Caco-2 (cell line): ENCODE measurements around the gene LIPA. TPM values are rescaled to one million over a fixed set of nuclear protein-coding genes. Genes with fewer than 3 reads are reported as not detected.

Experiments
- BruUV-seq: library from RNA; stranded (reverse); fragments of 400-500 nt; replicated peaks from 2 replicates; lab custom pipeline; 2021; lab: Mats Ljungman, UMichigan
- CTCF ChIA-PET: fragments of 300-600 bp; sonication (Branson Sonifier 250); formaldehyde crosslinking; loops from one replicate; lab custom pipeline; 2022; ENCODE audit warnings: antibody characterized with exemption; lab: Charles Lee
- POLR2A ChIA-PET: fragments of 300-600 bp; sonication (Branson Sonifier 250); formaldehyde crosslinking; loops from one replicate; lab custom pipeline; 2022; ENCODE audit warnings: antibody characterized with exemption; lab: Charles Lee
- DNase-seq, 2 experiments: peaks; one replicate each; pipeline versions ENCODE4 v3.0.0 to v3.0.0-alpha.2; 2020 to 2022
- H3K27me3 ChIP-seq: replicated peaks from 2 replicates; pipeline ENCODE4 v1.6.0; 2011; ENCODE audit warnings: low read length; ENCODE audit not compliant: control insufficient read depth, insufficient read depth
- H3K36me3 ChIP-seq: 2 replicates; pipeline ENCODE4 v1.5.1; 2011; ENCODE audit warnings: low read length; ENCODE audit not compliant: control insufficient read depth, insufficient read depth
- H3K4me1 ChIP-seq: fragments of 250-450 bp; sonication (Bioruptor Pico); 2 replicates; pipeline ENCODE4 v1.5.1; 2020; ENCODE audit warnings: mild to moderate bottlenecking
- H3K4me3 ChIP-seq: 2 replicates; pipeline ENCODE4 v1.5.1; 2011; ENCODE audit warnings: low read depth, mild to moderate bottlenecking, control low read depth, low read length
- H3K9me3 ChIP-seq: fragments of 250-450 bp; sonication (Bioruptor Pico); 2 replicates; pipeline ENCODE4 v1.5.1; 2020; ENCODE audit warnings: mild to moderate bottlenecking, moderate library complexity
- H3K27ac Mint-ChIP-seq: one replicate; pipeline ENCODE4 v1.8.0; 2022; ENCODE audit warnings: mixed read lengths; ENCODE audit not compliant: unreplicated experiment
- H3K27me3 Mint-ChIP-seq: one replicate; pipeline ENCODE4 v1.8.0; 2022; ENCODE audit warnings: mixed read lengths; ENCODE audit not compliant: insufficient read depth, unreplicated experiment
- H3K36me3 Mint-ChIP-seq: one replicate; pipeline ENCODE4 v1.8.0; 2022; ENCODE audit warnings: mild to moderate bottlenecking, mixed read lengths; ENCODE audit not compliant: insufficient read depth, unreplicated experiment
- H3K4me1 Mint-ChIP-seq: one replicate; pipeline ENCODE4 v1.8.0; 2022; ENCODE audit warnings: low read depth, mixed read lengths; ENCODE audit not compliant: unreplicated experiment
- H3K4me3 Mint-ChIP-seq: one replicate; pipeline ENCODE4 v1.8.0; 2022; ENCODE audit warnings: mild to moderate bottlenecking, moderate library complexity, mixed read lengths; ENCODE audit not compliant: unreplicated experiment
- H3K9me3 Mint-ChIP-seq: one replicate; pipeline ENCODE4 v1.8.0; 2022; ENCODE audit warnings: mixed read lengths; ENCODE audit not compliant: unreplicated experiment
- intact Hi-C: fragments of 100-400 bp; cut with micrococcal nuclease; formaldehyde crosslinking; loops from one replicate; pipeline ENCODE4 v1.10.0; 2022; ENCODE audit not compliant: unreplicated experiment
- total RNA-seq: library from RNA; stranded (reverse); gene quantifications from 2 replicates; pipeline ENCODE4 v1.2.3, GENCODE V29; 2022
- TF ChIP-seq, protein P1 (sequence below), 2 experiments: fragments of 200-600 bp in 1 of 2; IDR thresholded peaks; 1 replicate in 1 of 2; 2 replicates in 1 of 2; pipeline versions ENCODE4 v1.5.1 to v1.8.0; 2011 to 2022; ENCODE audit warnings: antibody characterized with exemption in 1 of 2, control low read depth in 1 of 2, inconsistent platforms in 1 of 2, low read depth in 1 of 2, low read length in 1 of 2, mild to moderate bottlenecking in 1 of 2, moderate library complexity in 1 of 2; ENCODE audit not compliant: insufficient read depth in 1 of 2, severe bottlenecking in 1 of 2, unreplicated experiment in 1 of 2

Gene LIPA
- total RNA-seq, 1 experiment from 2014 or later: 18.8 TPM

DNA sequence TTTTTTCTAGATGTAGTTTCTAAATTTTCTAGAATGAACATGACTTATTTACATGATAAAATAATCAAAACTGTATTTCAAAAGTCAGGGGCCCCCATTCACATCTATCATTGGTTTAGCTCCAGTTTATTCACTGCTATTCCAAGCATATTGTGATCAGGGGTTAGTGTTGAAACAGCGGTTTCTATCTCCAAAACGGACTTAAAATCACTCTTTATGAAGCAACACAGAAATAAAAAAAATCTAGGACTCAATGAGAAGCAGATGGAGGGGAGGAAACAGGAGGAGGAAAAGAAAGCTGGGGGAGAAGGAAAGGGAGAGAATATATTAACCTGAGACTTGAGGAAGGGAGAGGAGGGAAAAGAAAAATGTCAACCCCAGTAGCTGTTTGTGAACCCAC, 29.7 kb downstream of the LIPA start:
- BruUV-seq: no TSS peak
- H3K4me3 ChIP-seq: no peak overlapping the region
- H3K9me3 Mint-ChIP-seq: no peaks in the 10 kb centered on the region
- TF ChIP-seq, protein P1, sequence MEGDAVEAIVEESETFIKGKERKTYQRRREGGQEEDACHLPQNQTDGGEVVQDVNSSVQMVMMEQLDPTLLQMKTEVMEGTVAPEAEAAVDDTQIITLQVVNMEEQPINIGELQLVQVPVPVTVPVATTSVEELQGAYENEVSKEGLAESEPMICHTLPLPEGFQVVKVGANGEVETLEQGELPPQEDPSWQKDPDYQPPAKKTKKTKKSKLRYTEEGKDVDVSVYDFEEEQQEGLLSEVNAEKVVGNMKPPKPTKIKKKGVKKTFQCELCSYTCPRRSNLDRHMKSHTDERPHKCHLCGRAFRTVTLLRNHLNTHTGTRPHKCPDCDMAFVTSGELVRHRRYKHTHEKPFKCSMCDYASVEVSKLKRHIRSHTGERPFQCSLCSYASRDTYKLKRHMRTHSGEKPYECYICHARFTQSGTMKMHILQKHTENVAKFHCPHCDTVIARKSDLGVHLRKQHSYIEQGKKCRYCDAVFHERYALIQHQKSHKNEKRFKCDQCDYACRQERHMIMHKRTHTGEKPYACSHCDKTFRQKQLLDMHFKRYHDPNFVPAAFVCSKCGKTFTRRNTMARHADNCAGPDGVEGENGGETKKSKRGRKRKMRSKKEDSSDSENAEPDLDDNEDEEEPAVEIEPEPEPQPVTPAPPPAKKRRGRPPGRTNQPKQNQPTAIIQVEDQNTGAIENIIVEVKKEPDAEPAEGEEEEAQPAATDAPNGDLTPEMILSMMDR (IDR thresholded peaks at IDR 0.05; ENCODE audit: insufficient read depth in 1 of 2, low read depth in 1 of 2, low read length in 1 of 2, severe bottlenecking in 1 of 2, unreplicated experiment in 1 of 2): no peak
- DNase-seq: no peak
- ChIA-PET POLR2A (no interaction called here), CTCF (no interaction called here)
- H3K27me3 Mint-ChIP-seq: no peaks in the 10 kb centered on the region
- intact Hi-C loops: no loop called here
- 0 out of 2 replicates have a peak, but pooled peaks cover 4% of the 10 kb centered on the region for H3K4me1 ChIP-seq
- no peaks in the 10 kb centered on the region for H3K36me3 Mint-ChIP-seq
- H3K27ac Mint-ChIP-seq: no peak overlapping the region
- no peaks in the 10 kb centered on the region for H3K9me3 ChIP-seq
- H3K27me3 ChIP-seq: no peaks in the 10 kb centered on the region
- H3K4me1 Mint-ChIP-seq: no peaks in the 10 kb centered on the region
- H3K36me3 ChIP-seq: no peaks in the 10 kb centered on the region
- no peak overlapping the region for H3K4me3 Mint-ChIP-seq

DNA sequence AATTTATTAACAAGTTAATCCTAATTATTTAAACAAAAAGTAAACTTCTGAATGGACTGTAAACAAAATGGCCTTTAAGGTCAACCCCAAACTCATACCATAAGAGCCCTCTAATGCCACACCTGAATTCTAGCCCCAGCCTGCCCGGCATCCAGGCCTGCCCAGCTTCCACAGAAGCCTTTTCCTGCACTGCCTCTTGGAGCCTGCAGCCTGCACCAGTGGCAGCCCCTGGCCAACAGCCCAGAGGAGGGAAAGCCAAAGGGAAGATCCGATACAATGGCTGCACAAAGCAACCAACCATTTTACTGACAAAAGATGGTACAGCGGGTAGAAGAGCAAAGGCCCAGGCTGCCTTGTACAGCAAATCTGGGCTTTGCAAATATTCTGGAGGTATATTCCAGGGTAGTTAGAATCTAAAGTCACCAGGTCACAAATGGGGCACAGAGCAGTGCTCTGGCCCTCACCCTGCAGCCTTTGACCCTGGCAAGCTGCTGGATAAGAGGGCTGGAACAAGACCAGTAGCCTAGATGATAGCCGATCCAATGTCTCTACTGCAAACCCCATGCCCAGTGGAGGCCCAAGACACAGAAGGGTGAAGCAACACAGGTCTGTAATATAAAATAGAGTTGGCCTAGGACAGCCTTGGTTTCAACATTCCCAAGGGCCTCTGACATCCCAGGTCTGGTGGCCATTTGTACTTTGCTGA, 31.9 kb downstream of the LIPA start:
- H3K4me3 Mint-ChIP-seq: no peak overlapping the region
- no peaks in the 10 kb centered on the region for H3K9me3 Mint-ChIP-seq
- no TSS peak for BruUV-seq
- CTCF ChIA-PET: interaction anchor here (0.6 kb wide), 1 partner anchor 161 kb away, joined by 3 read pairs; no protein-coding TSS in a partner anchor
- Histone ChIP-seq H3K9me3 (no peaks in the 10 kb centered on the region), H3K4me1 (0 out of 2 replicates have a peak, but pooled peaks cover 4% of the 10 kb centered on the region), H3K4me3 (no peak overlapping the region), H3K36me3 (no peaks in the 10 kb centered on the region), H3K27me3 (no peaks in the 10 kb centered on the region)
- no peak overlapping the region for H3K27ac Mint-ChIP-seq
- intact Hi-C loops: no loop called here
- H3K36me3 Mint-ChIP-seq: no peaks in the 10 kb centered on the region
- no peaks in the 10 kb centered on the region for H3K27me3 Mint-ChIP-seq
- DNase-seq: no peak
- TF ChIP-seq, protein P1 (IDR thresholded peaks at IDR 0.05; ENCODE audit: insufficient read depth in 1 of 2, low read depth in 1 of 2, low read length in 1 of 2, severe bottlenecking in 1 of 2, unreplicated experiment in 1 of 2): no peak
- POLR2A ChIA-PET: no interaction called here
- H3K4me1 Mint-ChIP-seq: no peaks in the 10 kb centered on the region

DNA sequence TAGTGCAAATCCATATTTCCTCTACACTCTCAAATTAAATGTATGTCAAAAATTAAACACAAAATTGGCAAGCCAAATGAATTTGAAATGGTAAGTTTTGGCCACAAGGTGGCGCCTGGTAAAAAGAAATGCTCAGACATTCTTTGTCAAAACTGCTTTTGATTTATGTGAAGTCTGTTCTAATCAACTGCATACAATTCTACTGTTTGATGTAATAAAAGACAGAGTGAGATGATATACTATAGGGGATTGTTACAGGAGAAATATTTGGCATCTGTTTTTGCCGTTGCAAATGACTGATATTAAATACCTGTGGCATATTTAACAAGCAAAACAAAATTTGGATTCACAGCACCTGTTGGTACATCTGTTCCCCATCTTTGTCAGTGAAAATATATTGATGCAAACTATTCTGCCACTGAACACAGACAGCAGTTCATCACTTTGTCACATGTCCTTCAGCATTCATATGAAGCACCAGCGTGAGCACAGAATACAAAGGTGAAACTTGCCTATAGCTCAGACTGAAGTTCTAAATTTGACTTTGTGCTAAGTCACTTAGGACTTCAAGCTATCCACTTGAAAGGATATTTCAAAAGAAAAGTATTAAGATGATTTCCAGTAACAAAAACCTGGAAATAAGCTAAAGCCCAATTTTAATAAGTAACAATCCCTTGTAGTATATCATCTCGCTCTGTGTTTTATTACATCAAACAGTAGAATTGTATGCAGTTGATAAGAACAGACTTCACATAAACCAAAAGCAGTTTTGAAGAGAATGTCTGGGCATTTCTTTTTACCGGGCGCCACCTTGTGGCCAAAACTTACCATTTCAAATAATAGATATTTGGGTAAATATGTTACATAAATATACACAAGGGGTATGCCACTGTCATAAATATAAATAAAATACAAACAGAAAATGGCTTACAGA, 34.3 kb downstream of the LIPA start:
- H3K36me3 Mint-ChIP-seq: no peaks in the 10 kb centered on the region
- no peaks in the 10 kb centered on the region for H3K9me3 Mint-ChIP-seq
- POLR2A ChIA-PET: no interaction called here
- no peaks in the 10 kb centered on the region for H3K27me3 ChIP-seq
- no peak overlapping the region for H3K4me3 ChIP-seq
- H3K27me3 Mint-ChIP-seq: no peaks in the 10 kb centered on the region
- no peaks in the 10 kb centered on the region for H3K9me3 ChIP-seq
- no TSS peak for BruUV-seq
- no peak overlapping the region for H3K27ac Mint-ChIP-seq
- intact Hi-C loops: loop anchor here (1.0 kb wide), 4 partner anchors 172 to 347 kb away; no protein-coding TSS in a partner anchor
- H3K4me3 Mint-ChIP-seq: no peak overlapping the region
- TF ChIP-seq, protein P1 (IDR thresholded peaks at IDR 0.05; ENCODE audit: insufficient read depth in 1 of 2, low read depth in 1 of 2, low read length in 1 of 2, severe bottlenecking in 1 of 2, unreplicated experiment in 1 of 2): peak; percentile 63 to 64
- CTCF ChIA-PET: interaction anchor here (0.6 to 1.4 kb wide), 2 partner anchors 35 to 1446 kb away, joined by 3 to 5 read pairs; partner anchors contain the start of gene LIPA
- H3K4me1 ChIP-seq: 0 out of 2 replicates have a peak, but pooled peaks cover 4% of the 10 kb centered on the region
- H3K4me1 Mint-ChIP-seq: no peaks in the 10 kb centered on the region
- peak in 1 of 2 experiments; percentile 57 for DNase-seq
- no peaks in the 10 kb centered on the region for H3K36me3 ChIP-seq
